Measurements from ENCODE around the gene TMEFF1.
"Not testable (repeated sequence)": the region's sequence is repeated elsewhere in the genome, so short reads cannot be mapped to it uniquely, and the experiment has no call there.

TMEFF1 gene

GRCh38 chr9:100498592-100498991 is 25.6 kb downstream of the TMEFF1 start:
- FAIRE-seq, result no peak

- FAIRE-seq, result no peak
Observed at GRCh38 chr9:100499460-100499859, 26.5 kb downstream of the TMEFF1 start.

GRCh38 chr9:100499866-100500265 is 26.9 kb downstream of the TMEFF1 start:
- FAIRE-seq, result no peak

DNA sequence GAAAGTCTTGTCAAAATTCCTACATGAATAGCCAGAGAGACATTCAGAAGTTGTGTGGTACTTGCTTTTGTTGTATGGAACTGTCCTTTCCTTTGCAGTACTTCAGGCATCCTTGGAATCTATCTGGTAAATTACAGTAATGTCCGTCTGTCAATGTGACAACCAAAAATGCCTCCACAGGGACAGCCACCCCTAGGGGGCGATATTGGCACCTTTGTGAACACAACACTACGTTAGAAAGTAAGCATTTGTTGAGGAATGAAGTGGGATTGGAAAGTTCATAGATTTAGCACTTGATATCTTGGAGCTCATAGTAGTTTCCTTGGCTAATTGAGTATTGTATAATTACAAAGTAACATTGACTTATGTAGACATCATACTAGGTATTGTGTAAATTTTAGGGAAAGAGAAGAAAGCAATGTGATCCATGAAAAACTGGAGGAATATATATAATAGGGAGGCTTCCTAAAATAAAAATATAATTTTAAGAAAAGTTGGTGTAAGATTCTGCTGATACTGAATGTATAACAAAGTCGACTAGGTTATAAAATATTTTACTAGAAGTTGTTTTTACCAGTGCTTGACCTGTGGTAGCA is 32.7 kb downstream of the TMEFF1 start:
- peak; percentile 88 for FAIRE-seq

DNA sequence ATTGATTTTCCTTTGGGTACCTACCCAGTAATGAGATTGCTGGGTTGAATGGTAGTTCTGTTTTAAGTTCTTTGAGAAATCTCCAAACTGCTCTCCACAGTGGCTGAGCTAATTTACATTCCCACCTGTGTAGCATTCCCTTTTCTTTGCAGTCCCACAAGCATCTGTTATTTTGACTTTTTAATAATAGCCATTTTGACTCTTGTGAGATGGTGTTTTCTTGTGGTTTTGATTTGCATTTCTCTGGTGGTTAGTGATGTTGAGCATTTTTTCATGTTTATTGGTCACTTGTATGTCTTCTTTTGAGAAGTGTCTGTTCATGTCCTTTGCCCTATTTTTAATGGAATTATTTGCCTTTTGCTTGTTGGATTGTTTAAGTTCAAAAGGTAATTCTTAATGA is 34.4 kb downstream of the TMEFF1 start:
- not testable (repeated sequence) for FAIRE-seq

- no peak for FAIRE-seq
Observed at GRCh38 chr9:100511205-100511604, 38.3 kb downstream of the TMEFF1 start.

DNA sequence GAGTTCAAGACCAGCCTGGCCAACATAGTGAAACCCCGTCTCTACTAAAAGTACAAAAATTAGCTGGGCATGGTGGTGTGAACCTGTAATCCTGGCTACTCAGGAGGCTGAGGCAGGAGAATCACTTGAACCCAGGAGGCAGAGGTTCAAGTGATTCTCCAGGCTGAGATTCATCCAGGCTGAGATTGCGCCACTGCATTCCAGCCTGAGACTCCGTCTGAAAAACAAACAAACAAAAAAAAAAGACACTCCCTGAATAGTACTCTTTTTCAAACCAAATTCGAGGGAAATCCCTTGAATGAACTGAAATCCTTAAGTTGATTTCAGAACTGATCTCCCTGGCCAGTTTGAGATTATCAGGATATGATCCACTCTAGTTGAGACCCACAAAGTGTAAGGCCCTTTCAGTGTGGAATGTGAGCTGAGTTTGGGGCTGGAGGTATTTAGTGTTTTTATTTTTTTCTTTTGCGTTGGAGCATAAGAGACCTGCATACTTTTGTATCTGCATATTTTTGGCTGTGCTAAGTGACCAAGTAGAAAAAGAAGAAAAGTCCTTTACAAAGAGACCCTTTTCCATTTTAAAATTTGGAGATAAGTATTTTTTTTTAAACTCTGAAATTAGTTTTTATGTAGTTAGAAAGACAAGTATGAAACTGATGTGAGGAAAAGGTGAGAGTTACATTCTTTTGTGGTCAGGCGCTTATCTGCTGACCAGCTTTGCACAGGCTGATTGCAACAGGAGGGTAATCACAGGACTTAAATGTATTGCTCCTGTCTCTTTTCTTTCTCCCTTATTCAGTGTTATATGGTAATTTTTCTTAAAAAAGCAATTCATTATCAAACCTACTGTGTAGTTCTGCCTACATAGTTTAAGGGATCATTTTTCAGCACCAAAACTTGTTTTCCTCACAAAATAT is 42.9 kb downstream of the TMEFF1 start:
- FAIRE-seq, result no peak

- no peak for FAIRE-seq
Observed at GRCh38 chr9:100521282-100521681, 48.3 kb downstream of the TMEFF1 start.

DNA sequence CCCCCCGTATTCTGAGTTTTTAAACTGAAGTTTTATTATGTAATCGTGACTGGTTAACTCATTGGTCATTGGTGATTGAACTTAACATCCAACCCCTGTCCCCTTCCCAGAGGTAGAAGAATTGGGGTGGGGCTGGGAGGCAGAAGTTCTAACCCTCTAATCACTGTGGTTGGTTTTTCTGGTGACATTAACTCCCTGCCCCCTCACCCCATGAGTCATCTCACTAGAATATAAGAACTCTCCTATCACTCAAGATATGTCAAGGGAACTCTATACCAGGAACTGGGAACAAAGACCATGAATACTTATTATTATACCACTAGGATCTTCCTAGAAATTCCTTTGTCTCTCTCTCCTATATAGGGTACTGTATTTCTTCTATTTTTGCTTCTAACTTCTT is 52.6 kb downstream of the TMEFF1 start:
- no peak for FAIRE-seq

- FAIRE-seq, result not testable (repeated sequence)
Observed at GRCh38 chr9:100527180-100527794, 54.3 kb downstream of the TMEFF1 start.

- no peak for FAIRE-seq
Observed at GRCh38 chr9:100534401-100534800, 61.5 kb downstream of the TMEFF1 start.

GRCh38 chr9:100540327-100540726 is 67.4 kb downstream of the TMEFF1 start:
- no peak for FAIRE-seq

DNA sequence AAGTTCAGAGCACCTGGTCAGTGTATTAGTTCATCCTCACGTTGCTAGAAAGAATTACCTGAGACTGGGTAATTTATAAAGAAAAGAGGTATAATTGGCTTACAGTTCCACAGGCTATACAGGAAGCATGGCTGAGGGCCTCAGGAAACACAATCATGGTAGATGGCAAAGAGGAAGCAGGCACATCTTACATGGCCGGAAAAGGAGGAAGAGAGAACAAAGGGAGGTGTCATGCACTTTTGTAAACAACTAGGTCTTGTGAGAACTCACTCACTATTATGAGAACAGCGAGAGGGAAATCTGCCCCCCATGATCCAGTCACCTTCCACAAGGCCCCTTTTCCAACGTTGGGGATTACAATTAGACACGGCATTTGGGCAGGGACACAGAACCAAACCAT is 76.1 kb downstream of the TMEFF1 start:
- no peak for FAIRE-seq

- no peak for FAIRE-seq
Observed at GRCh38 chr9:100554935-100555401, 82.0 kb downstream of the TMEFF1 start.

- no peak for FAIRE-seq
Observed at GRCh38 chr9:100555471-100555870, 82.5 kb downstream of the TMEFF1 start.

DNA sequence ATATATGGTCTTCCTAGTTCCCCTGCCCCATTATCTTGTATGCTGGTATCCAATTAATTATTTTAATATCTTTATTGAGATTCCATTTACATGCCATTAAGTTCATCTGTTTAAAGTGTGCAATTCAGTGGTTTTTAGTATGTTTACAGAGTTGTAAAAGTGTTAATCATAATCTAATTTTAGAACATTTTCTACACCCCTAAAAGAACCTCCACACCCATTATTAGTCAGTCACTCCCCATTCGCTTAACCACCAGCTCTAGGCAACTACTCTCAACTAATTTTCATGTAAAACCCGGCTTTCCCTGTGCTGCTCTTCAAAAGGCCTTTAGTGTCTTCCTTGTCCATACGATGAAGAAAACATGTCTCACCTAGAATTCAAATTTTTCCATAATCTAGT is 84.1 kb downstream of the TMEFF1 start:
- no peak for FAIRE-seq

- FAIRE-seq, result no peak
Observed at GRCh38 chr9:100561256-100561655, 88.3 kb downstream of the TMEFF1 start.

DNA sequence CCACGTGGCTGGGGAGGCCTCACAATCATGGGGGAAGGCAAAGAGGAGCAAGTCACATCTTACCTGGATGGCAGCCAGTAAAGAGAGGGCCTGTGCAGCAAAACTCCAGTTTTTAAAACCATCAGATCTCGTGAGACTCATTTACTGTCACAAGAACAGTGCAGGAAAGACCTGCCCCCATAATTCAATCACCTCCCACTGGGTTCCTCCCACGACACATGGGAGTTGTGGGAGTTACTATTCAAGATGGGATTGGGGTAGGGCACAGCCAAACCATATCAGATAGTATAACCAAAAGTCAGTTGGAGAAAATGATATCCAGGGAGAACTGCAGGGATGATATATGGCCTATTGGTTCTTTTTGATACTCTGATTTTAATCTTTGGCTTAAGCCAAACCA is 94.9 kb downstream of the TMEFF1 start:
- no peak for FAIRE-seq

DNA sequence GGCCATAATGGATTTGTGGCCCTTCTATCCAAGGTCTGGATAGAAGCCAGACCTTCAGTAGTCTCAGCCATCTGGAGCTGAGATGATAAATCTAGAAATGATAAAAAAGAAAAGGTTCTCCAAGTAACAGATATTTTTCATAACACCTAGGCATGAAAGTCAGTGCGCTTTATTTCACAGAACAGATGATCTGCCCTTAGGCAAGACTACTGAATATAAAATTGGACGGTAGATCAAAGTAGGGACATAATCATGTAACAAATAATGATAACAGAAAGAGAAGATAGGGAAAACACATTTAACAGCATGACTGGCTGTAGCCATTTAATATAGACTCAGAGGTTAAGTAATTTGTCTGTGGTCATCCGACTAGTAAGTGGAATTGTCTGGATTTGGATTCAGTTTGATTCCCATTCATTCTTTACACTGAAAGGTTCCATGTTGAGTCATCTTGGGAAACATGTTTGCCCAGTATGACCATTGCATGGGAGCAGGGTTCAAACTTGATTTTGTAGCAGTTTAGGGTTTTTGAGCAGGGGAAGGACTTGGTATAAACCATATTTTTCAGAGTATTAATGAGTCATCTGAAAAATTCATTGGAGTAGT is 100.8 kb downstream of the TMEFF1 start:
- FAIRE-seq, result no peak

GRCh38 chr9:100575006-100575405 is 102.1 kb downstream of the TMEFF1 start:
- FAIRE-seq, result no peak

DNA sequence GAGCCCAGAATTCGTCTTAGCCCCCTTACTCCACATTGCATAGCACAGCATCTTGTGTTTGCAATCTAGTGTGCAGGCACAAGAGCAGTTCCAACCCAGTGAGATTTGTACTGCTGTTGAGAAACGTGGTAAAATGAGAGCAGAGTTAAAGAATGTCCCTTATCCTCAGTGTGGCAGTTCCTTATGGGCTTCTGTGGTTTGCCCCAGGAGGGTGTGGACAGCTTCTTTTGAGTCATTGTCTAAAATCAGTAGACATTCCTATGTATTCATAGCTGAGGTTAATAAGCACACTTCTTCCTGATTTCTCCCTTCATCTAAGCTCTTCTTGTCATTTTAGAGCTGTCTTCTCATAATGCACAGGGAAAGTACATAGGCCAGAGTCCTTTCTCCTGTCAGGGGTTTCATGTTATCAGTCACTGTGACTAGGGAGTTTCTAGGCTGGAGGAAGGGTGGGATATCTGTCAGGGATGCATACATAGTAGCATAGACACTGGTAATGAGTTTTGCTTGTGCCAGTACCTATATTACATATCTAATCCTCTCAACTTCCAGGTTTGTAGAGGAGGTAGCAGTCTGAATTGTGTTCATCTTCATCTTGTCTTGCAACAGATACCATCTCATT is 102.9 kb downstream of the TMEFF1 start:
- no peak for FAIRE-seq

DNA sequence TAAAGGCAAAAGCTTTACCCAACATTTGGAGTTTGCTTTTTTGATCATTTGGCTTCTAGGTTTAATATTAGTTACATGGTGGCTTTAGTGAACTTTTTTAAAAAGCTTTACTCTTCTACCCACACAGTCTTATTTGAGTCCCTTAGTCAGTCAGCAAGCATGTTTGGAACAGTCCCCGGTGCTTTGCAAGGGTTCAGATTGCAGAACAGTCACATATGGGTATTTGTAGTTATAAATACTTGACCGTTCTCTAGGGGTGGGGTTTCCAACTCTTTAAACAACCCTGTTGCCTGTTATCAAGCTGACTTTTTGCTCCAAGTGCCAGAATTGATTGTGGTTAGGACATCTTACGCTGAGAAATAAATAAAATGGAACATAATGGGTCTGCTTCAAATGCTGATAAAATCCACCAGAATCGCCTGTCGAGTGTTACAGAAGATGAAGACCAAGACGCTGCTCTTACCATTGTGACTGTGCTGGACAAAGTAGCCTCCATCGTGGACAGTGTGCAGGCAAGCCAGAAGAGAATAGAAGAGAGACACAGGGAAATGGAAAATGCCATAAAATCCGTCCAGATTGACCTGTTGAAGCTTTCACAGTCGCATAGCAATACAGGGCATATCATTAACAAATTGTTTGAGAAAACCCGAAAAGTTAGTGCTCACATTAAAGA is 105.0 kb downstream of the TMEFF1 start, which contains the start of gene CAVIN4:
Gene CAVIN4 (plus strand): TSS at position 304 of the 673 bp plus-strand sequence. CDS start 65 bp downstream, at position 369.
- no peak for FAIRE-seq
